ENCODE data around the gene SDCBP2. TPM values are rescaled to one million over a fixed set of nuclear protein-coding genes. Genes with fewer than 3 reads are reported as not detected.

The SDCBP2 gene
- total and polyA plus RNA-seq, 2 experiments from 2014 or later = 4.2 to 5.5 TPM

- no peak for TF ChIP-seq EZH2 (IDR thresholded peaks at IDR 0.05; ENCODE audit: insufficient read depth, poor library complexity, severe bottlenecking)
- TF ChIP-seq EZH2phosphoT487 (IDR thresholded peaks at IDR 0.05; ENCODE audit: insufficient read depth, low read depth) = no peak
- H2AFZ ChIP-seq = no peak overlapping the region
- peak; percentile 48 for DNase-seq
- H3K4me1 ChIP-seq (ENCODE audit: insufficient read depth) = peaks cover 40% of the 10 kb centered on the region
- H3K9me3 ChIP-seq (ENCODE audit: low read depth) = no peaks in the 10 kb centered on the region
- H3K27ac ChIP-seq = peak overlapping the region; percentile 44
- H3K79me2 ChIP-seq (ENCODE audit: insufficient read depth) = peaks cover 94% of the 10 kb centered on the region
- no peaks in the 10 kb centered on the region for H3K27me3 ChIP-seq (replicated peaks; ENCODE audit: insufficient read depth)
- no peaks in the 10 kb centered on the region for H4K20me1 ChIP-seq (ENCODE audit: insufficient read depth)
- H3K36me3 ChIP-seq (ENCODE audit: low read depth) = peaks cover 7% of the 10 kb centered on the region; the same call in 1 of the 2 replicates
- WGBS, 2 experiments (ENCODE audit: low coverage in 1 of 2, low lambda C conversion rate in 2 of 2, missing lambda C conversion rate in 2 of 2) = 4 to 9% methylated on average over 2 of the region's 2 CpGs
- in situ Hi-C loops (cut with MboI) = no loop called here
- no peak overlapping the region for H3K4me3 ChIP-seq
- H3K4me2 ChIP-seq (ENCODE audit: unreplicated experiment) = no peak overlapping the region
- H3K9ac ChIP-seq = no peak overlapping the region
- peaks cover 27% of the 10 kb centered on the region for H3F3A ChIP-seq (ENCODE audit: insufficient read depth)
- H3K9me2 ChIP-seq (ENCODE audit: insufficient read depth) = no peaks in the 10 kb centered on the region
Measured at GRCh38 chr20:1370548-1371110, 41.7 kb upstream of the SDCBP2 start.

- Histone ChIP-seq H3K27ac (peak overlapping the region; percentile 44; the same call in 1 of the 2 replicates), H3K9me2 (ENCODE audit: insufficient read depth) (no peaks in the 10 kb centered on the region), H3K27me3 (replicated peaks; ENCODE audit: insufficient read depth) (no peaks in the 10 kb centered on the region), H3F3A (ENCODE audit: insufficient read depth) (peaks cover 22% of the 10 kb centered on the region), H3K4me2 (ENCODE audit: unreplicated experiment) (no peak overlapping the region), H3K4me3 (no peak overlapping the region), H3K9ac (no peak overlapping the region), H3K9me3 (ENCODE audit: low read depth) (no peaks in the 10 kb centered on the region), H3K79me2 (ENCODE audit: insufficient read depth) (peaks cover 94% of the 10 kb centered on the region), H2AFZ (no peak overlapping the region), H3K4me1 (ENCODE audit: insufficient read depth) (peaks cover 34% of the 10 kb centered on the region), H4K20me1 (ENCODE audit: insufficient read depth) (no peaks in the 10 kb centered on the region), H3K36me3 (ENCODE audit: low read depth) (peaks cover 7% of the 10 kb centered on the region)
- in situ Hi-C loops (cut with MboI) = no loop called here
- DNase-seq = no peak
- TF ChIP-seq EZH2phosphoT487 (IDR thresholded peaks at IDR 0.05; ENCODE audit: insufficient read depth, low read depth) (no peak), EZH2 (IDR thresholded peaks at IDR 0.05; ENCODE audit: insufficient read depth, poor library complexity, severe bottlenecking) (no peak)
- WGBS, 2 experiments (ENCODE audit: low coverage in 1 of 2, low lambda C conversion rate in 2 of 2, missing lambda C conversion rate in 2 of 2) = 92 to 96% methylated on average over 3 of the region's 3 CpGs
Measured at GRCh38 chr20:1369970-1370369, 41.0 kb upstream of the SDCBP2 start.

GRCh38 chr20:1368448-1369199, 39.7 kb upstream of the SDCBP2 start:
- Histone ChIP-seq H3K4me3 (no peak overlapping the region), H3K9me3 (ENCODE audit: low read depth) (no peaks in the 10 kb centered on the region), H3K9me2 (ENCODE audit: insufficient read depth) (no peaks in the 10 kb centered on the region), H3K79me2 (ENCODE audit: insufficient read depth) (peaks cover 82% of the 10 kb centered on the region), H3K4me1 (ENCODE audit: insufficient read depth) (peaks cover 32% of the 10 kb centered on the region), H2AFZ (no peak overlapping the region), H3K27ac (no peak overlapping the region), H3K27me3 (replicated peaks; ENCODE audit: insufficient read depth) (no peaks in the 10 kb centered on the region), H3K36me3 (ENCODE audit: low read depth) (peaks cover 7% of the 10 kb centered on the region), H3F3A (ENCODE audit: insufficient read depth) (peaks cover 22% of the 10 kb centered on the region; the same call in 1 of the 2 replicates), H3K4me2 (ENCODE audit: unreplicated experiment) (peak overlapping the region; percentile 31), H3K9ac (no peak overlapping the region), H4K20me1 (ENCODE audit: insufficient read depth) (no peaks in the 10 kb centered on the region)
- DNase-seq = peak; percentile 40
- 37 to 49% methylated on average over 7 of the region's 7 CpGs for WGBS, 2 experiments (ENCODE audit: low coverage in 1 of 2, low lambda C conversion rate in 2 of 2, missing lambda C conversion rate in 2 of 2)
- TF ChIP-seq EZH2 (IDR thresholded peaks at IDR 0.05; ENCODE audit: insufficient read depth, poor library complexity, severe bottlenecking) (no peak), EZH2phosphoT487 (IDR thresholded peaks at IDR 0.05; ENCODE audit: insufficient read depth, low read depth) (no peak)
- in situ Hi-C loops (cut with MboI) = no loop called here

- peaks cover 7% of the 10 kb centered on the region for H3K36me3 ChIP-seq (ENCODE audit: low read depth)
- H3K9me2 ChIP-seq (ENCODE audit: insufficient read depth) = no peaks in the 10 kb centered on the region
- H3K27ac ChIP-seq = no peak overlapping the region
- H3K4me1 ChIP-seq (ENCODE audit: insufficient read depth) = peaks cover 32% of the 10 kb centered on the region
- H3K9me3 ChIP-seq (ENCODE audit: low read depth) = no peaks in the 10 kb centered on the region
- no peak overlapping the region for H3K9ac ChIP-seq
- no peak overlapping the region for H3K4me3 ChIP-seq
- TF ChIP-seq EZH2phosphoT487 (IDR thresholded peaks at IDR 0.05; ENCODE audit: insufficient read depth, low read depth) = no peak
- no peak for TF ChIP-seq EZH2 (IDR thresholded peaks at IDR 0.05; ENCODE audit: insufficient read depth, poor library complexity, severe bottlenecking)
- H4K20me1 ChIP-seq (ENCODE audit: insufficient read depth) = no peaks in the 10 kb centered on the region
- H2AFZ ChIP-seq = no peak overlapping the region
- peaks cover 71% of the 10 kb centered on the region for H3K79me2 ChIP-seq (ENCODE audit: insufficient read depth)
- in situ Hi-C loops (cut with MboI) = no loop called here
- peaks cover 22% of the 10 kb centered on the region; the same call in 1 of the 2 replicates for H3F3A ChIP-seq (ENCODE audit: insufficient read depth)
- H3K27me3 ChIP-seq (replicated peaks; ENCODE audit: insufficient read depth) = no peaks in the 10 kb centered on the region
- no peak overlapping the region for H3K4me2 ChIP-seq (ENCODE audit: unreplicated experiment)
- DNase-seq = no peak
- 94 to 97% methylated on average over 4 of the region's 4 CpGs for WGBS, 2 experiments (ENCODE audit: low coverage in 1 of 2, low lambda C conversion rate in 2 of 2, missing lambda C conversion rate in 2 of 2)
Measured at GRCh38 chr20:1367479-1367878, 38.5 kb upstream of the SDCBP2 start.

Data from GM23248 (cell line).